ENCODE results near the gene CIAO3. TPM values are rescaled to one million over a fixed set of nuclear protein-coding genes. Genes with fewer than 3 reads are reported as not detected.

CIAO3 gene
- total RNA-seq, 1 donor from 2014 or later: 39.5 TPM

GRCh38 chr16:769184-769784, 28.5 kb upstream of the CIAO3 start:
- Mint-ChIP-seq H3K27ac (no peak overlapping the region), H3K36me3 (ENCODE audit: low read depth) (no peaks in the 10 kb centered on the region), H3K4me3 (no peak overlapping the region), H3K9me3 (no peaks in the 10 kb centered on the region), H3K27me3 (no peaks in the 10 kb centered on the region), H3K4me1 (no peaks in the 10 kb centered on the region)
- no peak for DNase-seq
- intact Hi-C loops (cut with micrococcal nuclease): no loop called here

- Mint-ChIP-seq H3K4me1 (no peaks in the 10 kb centered on the region), H3K36me3 (ENCODE audit: low read depth) (no peaks in the 10 kb centered on the region), H3K27ac (no peak overlapping the region), H3K27me3 (no peaks in the 10 kb centered on the region), H3K9me3 (no peaks in the 10 kb centered on the region), H3K4me3 (no peak overlapping the region)
- intact Hi-C loops (cut with micrococcal nuclease): no loop called here
- DNase-seq: no peak
Measured at GRCh38 chr16:768428-768827, 27.6 kb upstream of the CIAO3 start.

GRCh38 chr16:767743-768235, 27.0 kb upstream of the CIAO3 start:
- H3K27me3 Mint-ChIP-seq: no peaks in the 10 kb centered on the region
- DNase-seq: no peak
- no peaks in the 10 kb centered on the region for H3K36me3 Mint-ChIP-seq (ENCODE audit: low read depth)
- no peaks in the 10 kb centered on the region for H3K9me3 Mint-ChIP-seq
- H3K27ac Mint-ChIP-seq: no peak overlapping the region
- intact Hi-C loops (cut with micrococcal nuclease): no loop called here
- H3K4me1 Mint-ChIP-seq: no peaks in the 10 kb centered on the region
- H3K4me3 Mint-ChIP-seq: no peak overlapping the region

GRCh38 chr16:766820-767640, 26.2 kb upstream of the CIAO3 start:
- H3K9me3 Mint-ChIP-seq: no peaks in the 10 kb centered on the region
- H3K4me1 Mint-ChIP-seq: no peaks in the 10 kb centered on the region
- no peaks in the 10 kb centered on the region for H3K27me3 Mint-ChIP-seq
- H3K36me3 Mint-ChIP-seq (ENCODE audit: low read depth): no peaks in the 10 kb centered on the region
- DNase-seq: no peak
- no peak overlapping the region for H3K27ac Mint-ChIP-seq
- intact Hi-C loops (cut with micrococcal nuclease): no loop called here
- H3K4me3 Mint-ChIP-seq: no peak overlapping the region

- intact Hi-C loops (cut with micrococcal nuclease): no loop called here
- DNase-seq: no peak
- no peaks in the 10 kb centered on the region for H3K36me3 Mint-ChIP-seq (ENCODE audit: low read depth)
- no peak overlapping the region for H3K4me3 Mint-ChIP-seq
- H3K27ac Mint-ChIP-seq: no peak overlapping the region
- H3K27me3 Mint-ChIP-seq: no peaks in the 10 kb centered on the region
- H3K9me3 Mint-ChIP-seq: no peaks in the 10 kb centered on the region
- H3K4me1 Mint-ChIP-seq: no peaks in the 10 kb centered on the region
Measured at GRCh38 chr16:766008-766819, 25.4 kb upstream of the CIAO3 start.

- Mint-ChIP-seq H3K4me3 (no peak overlapping the region), H3K27me3 (no peaks in the 10 kb centered on the region), H3K27ac (no peak overlapping the region), H3K4me1 (no peaks in the 10 kb centered on the region), H3K9me3 (no peaks in the 10 kb centered on the region), H3K36me3 (ENCODE audit: low read depth) (no peaks in the 10 kb centered on the region)
- no peak for DNase-seq
- intact Hi-C loops (cut with micrococcal nuclease): no loop called here
Measured at GRCh38 chr16:765488-765865, 24.7 kb upstream of the CIAO3 start.

- Mint-ChIP-seq H3K36me3 (ENCODE audit: low read depth) (no peaks in the 10 kb centered on the region), H3K27me3 (no peaks in the 10 kb centered on the region), H3K4me3 (no peak overlapping the region), H3K9me3 (no peaks in the 10 kb centered on the region), H3K4me1 (no peaks in the 10 kb centered on the region), H3K27ac (no peak overlapping the region)
- DNase-seq: no peak
- intact Hi-C loops (cut with micrococcal nuclease): no loop called here
Measured at GRCh38 chr16:764848-765487, 24.2 kb upstream of the CIAO3 start.

GRCh38 chr16:764184-764750, 23.5 kb upstream of the CIAO3 start:
- H3K4me1 Mint-ChIP-seq: no peaks in the 10 kb centered on the region
- no peak overlapping the region for H3K4me3 Mint-ChIP-seq
- H3K27ac Mint-ChIP-seq: no peak overlapping the region
- H3K27me3 Mint-ChIP-seq: no peaks in the 10 kb centered on the region
- H3K36me3 Mint-ChIP-seq (ENCODE audit: low read depth): no peaks in the 10 kb centered on the region
- H3K9me3 Mint-ChIP-seq: no peaks in the 10 kb centered on the region
- intact Hi-C loops (cut with micrococcal nuclease): no loop called here
- DNase-seq: no peak

GRCh38 chr16:763369-764183, 22.8 kb upstream of the CIAO3 start:
- no peak overlapping the region for H3K4me3 Mint-ChIP-seq
- no peaks in the 10 kb centered on the region for H3K4me1 Mint-ChIP-seq
- intact Hi-C loops (cut with micrococcal nuclease): no loop called here
- H3K9me3 Mint-ChIP-seq: no peaks in the 10 kb centered on the region
- no peak overlapping the region for H3K27ac Mint-ChIP-seq
- H3K27me3 Mint-ChIP-seq: no peaks in the 10 kb centered on the region
- DNase-seq: no peak
- no peaks in the 10 kb centered on the region for H3K36me3 Mint-ChIP-seq (ENCODE audit: low read depth)

- H3K27me3 Mint-ChIP-seq: no peaks in the 10 kb centered on the region
- H3K4me3 Mint-ChIP-seq: no peak overlapping the region
- no peak overlapping the region for H3K27ac Mint-ChIP-seq
- no peak for DNase-seq
- no peaks in the 10 kb centered on the region for H3K4me1 Mint-ChIP-seq
- H3K36me3 Mint-ChIP-seq (ENCODE audit: low read depth): no peaks in the 10 kb centered on the region
- intact Hi-C loops (cut with micrococcal nuclease): no loop called here
- H3K9me3 Mint-ChIP-seq: no peaks in the 10 kb centered on the region
Measured at GRCh38 chr16:762595-763268, 21.9 kb upstream of the CIAO3 start.

GRCh38 chr16:761625-762513, 21.1 kb upstream of the CIAO3 start:
- Mint-ChIP-seq H3K27ac (no peak overlapping the region), H3K4me3 (no peak overlapping the region), H3K36me3 (ENCODE audit: low read depth) (no peaks in the 10 kb centered on the region), H3K27me3 (peaks cover 2% of the 10 kb centered on the region), H3K4me1 (no peaks in the 10 kb centered on the region), H3K9me3 (no peaks in the 10 kb centered on the region)
- DNase-seq: no peak
- intact Hi-C loops (cut with micrococcal nuclease): no loop called here
